NCI-H1092 treated with DMSO at 0.1 percent for 48 hours (cell line): ENCODE results near the gene NPAS1.

Experiments used
- DNase-seq: peaks from one replicate; lab custom pipeline; 2025; lab: John Stamatoyannopoulos, UW

NPAS1 gene, protein sequence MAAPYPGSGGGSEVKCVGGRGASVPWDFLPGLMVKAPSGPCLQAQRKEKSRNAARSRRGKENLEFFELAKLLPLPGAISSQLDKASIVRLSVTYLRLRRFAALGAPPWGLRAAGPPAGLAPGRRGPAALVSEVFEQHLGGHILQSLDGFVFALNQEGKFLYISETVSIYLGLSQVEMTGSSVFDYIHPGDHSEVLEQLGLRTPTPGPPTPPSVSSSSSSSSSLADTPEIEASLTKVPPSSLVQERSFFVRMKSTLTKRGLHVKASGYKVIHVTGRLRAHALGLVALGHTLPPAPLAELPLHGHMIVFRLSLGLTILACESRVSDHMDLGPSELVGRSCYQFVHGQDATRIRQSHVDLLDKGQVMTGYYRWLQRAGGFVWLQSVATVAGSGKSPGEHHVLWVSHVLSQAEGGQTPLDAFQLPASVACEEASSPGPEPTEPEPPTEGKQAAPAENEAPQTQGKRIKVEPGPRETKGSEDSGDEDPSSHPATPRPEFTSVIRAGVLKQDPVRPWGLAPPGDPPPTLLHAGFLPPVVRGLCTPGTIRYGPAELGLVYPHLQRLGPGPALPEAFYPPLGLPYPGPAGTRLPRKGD

GRCh38 chr19:47019431-47020041, at the start of gene NPAS1:
NPAS1 (plus strand) TSS chr19:47019837; CDS start chr19:47021048, 1,211 bp downstream.
- DNase-seq: no peak

DNA sequence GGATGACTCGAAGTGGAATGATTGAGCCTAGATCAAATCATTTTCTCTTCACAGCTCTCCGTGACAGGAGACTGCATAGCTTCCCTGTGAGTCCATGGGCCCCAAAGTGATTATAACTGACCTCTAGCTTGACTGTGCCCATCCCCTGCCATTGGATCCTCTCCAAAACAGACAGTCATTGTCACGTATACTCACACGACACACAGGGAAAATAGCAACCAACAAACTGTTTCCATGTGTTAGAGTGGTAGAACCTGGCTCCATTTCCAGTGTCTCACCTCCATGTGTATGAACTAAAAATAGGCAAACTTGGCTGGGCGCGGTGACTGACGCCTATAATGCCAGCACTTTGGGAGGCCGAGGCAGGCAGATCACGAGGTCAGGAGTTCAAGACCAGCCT, 48.8 kb upstream of the NPAS1 start:
- DNase-seq: no peak

DNA sequence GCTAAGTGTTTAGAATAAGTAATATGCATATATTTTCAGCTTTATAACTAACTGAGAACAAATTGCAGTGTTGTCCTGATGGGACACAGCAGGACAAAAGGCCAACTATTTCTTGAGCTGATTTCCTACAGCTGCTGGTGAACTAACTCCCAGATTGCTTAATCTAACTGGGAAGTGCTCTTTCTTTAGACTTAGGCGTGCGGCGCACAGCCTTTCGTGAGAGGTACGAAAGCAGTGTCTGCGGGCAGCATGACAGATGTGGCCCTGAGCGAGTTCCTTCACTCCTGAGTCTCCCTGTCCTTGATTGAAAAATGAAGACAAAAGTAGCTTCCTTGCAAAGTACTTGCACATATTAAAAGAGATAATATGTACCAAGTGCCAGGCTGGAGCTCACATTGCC, 47.3 kb upstream of the NPAS1 start:
- no peak for DNase-seq

DNA sequence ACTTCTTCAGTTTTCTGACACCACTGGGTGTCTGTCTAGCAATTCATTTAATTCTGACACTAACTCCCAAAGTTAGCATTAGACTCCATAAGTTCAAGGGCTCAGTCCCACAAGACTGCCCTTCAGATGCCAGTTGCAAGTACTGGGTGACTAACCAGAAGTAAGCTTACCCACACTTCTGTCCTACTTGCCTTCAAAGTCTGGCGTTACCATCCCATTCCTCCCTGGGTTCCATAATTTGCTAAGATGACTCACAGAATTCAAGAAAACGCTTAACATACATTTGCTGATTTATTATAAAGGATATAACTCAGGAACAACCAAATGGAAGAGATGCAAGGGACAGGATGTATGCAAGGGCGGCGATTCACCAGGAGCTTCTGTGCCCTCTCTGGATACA, 45.5 kb upstream of the NPAS1 start:
- DNase-seq: no peak

- DNase-seq: no peak
Measured at GRCh38 chr19:46975011-46975924, 44.4 kb upstream of the NPAS1 start.

DNA sequence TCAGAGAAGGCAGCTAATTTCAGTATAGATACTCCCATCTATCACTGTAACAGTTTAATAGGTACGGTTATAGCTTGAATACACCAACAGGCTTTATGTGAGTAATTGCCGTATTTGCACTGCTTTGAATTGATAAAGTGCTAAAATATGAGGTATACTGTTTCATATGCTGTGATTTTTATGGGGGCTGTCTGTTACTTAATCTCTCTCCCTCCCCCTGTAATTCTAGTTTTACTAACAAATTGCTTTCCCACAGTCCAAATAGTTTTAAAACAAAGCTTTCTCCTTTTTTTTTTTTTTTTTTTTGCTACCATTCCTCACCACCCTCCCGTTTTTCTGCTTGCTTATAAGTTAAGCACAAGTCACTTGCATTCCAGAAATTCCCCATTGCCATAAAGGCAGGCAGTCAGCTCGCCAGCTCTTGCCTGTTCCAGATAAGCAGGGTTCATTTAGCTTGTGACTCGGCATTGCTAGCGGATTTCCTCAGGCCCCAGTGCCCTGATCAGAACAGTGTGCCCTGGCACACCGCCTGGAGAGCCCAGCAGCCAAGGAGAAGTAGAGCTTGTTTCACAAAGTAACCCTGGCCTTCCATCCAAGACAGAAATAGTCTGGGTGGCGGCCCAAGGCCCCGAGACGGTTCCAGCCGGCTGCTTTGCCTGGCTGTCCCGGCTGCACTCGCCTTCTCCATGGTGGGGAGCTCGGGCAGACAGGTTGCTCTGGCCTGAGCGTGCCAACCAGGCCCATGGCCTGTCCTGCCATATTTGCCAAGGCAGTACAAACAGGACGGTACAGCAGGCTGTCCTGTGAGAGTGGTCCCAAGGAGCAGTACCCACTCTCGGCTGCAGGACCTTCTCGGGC, 43.5 kb upstream of the NPAS1 start:
- no peak for DNase-seq

DNA sequence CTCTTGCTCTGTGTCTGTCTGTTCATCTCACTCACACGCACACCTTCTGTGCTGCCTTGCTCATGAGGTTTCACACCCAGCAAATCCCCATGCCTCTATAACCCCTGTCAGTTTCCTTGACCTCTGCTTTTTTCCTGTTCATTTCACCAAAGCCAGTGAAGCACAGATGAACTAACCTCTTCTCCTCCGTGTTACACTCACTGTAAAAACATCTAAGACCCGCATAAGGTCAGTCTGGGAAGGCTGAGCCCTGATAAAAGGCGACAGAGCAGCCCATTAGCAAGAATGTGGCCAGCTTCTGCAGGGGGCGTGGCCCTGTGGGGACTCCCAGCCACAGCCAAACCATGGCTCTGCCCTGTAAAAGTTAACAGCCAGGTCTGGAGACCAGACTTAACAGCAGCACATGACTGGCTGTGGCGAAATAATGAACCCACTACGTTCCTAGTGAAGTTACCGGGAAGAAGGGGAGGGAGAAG, 42.8 kb upstream of the NPAS1 start:
- no peak for DNase-seq

GRCh38 chr19:46977548-46977947, 42.1 kb upstream of the NPAS1 start:
- no peak for DNase-seq

DNA sequence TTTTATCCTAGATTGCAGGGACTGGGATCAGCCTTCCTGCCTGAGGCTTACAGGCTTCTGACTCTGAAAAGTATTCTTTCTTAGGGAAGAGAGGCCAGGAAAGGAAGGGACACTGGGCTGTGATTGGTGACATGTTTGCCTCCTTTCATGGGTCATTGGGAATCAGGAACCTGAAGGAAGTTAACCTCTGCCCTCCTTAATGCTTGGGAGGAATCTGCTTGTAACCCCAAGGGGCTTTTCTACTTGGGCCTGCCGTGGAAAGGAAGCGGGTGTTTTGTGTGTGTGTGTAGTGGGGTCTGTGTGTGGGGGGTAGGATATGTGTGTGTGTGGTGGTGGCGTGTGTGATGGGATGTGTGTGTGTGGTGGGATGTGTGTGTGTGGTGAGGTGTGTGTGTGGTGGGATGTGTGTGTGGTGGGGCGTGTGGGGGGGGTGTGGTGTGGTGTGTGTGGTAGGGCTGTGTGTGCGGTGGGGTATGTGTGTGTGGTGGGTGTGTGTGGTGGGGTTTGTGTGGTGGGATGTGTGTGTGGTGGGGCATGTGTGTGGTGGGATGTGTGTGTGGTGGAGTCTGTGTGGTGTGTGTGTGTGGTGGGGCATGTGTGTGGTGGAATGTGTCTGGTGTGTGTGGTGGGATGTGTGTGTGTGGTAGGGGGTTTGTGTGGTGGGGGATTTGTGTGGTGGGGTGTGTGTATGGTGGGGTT, 41.3 kb upstream of the NPAS1 start:
- DNase-seq: no peak

DNA sequence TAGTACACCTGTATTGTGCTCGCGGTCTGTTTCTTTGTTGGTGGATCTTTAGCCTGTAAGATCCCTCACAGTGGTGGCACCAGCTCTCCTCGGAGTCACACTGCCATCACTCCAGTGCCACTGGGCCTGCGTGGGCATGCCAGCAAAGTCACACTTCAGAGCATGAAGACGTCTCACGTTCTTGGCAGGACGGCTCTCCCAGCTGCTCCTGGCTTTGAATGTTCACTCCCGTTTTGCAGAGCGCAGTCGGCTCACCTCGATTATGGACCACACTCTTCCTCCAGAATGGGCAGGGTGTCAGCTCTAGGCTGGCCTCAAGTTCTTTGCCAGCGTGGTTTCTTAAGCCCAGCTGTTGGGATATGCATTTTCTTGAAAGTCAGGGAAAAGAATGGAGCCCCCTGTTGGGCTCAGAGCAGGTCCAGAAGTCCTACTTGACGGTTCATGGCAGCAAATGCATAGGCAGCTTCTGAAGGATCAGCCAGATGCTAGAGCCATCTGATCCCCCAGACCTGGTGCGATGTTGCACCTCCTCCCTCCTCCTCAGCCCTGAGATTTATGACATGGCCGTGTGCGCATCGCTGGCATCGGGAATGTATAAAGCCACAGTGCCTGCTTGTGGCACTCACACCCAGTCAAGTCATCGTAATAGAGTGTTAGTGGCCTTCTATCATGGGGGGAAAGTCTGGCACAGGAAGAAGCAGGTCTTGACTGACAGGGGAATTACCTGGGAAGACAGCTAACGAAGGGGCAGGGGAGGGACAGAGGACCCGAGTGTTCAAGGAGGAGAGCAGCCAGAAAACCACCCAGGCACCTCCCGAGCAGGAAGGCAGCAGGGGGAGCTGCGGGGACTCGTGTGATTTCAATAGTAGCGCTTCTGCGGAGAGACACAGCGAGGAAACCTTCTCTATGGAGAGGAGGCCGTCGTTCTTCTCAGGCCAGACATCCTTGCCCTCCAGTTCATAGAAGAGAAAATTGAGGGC, 40.2 kb upstream of the NPAS1 start:
- DNase-seq: no peak

DNA sequence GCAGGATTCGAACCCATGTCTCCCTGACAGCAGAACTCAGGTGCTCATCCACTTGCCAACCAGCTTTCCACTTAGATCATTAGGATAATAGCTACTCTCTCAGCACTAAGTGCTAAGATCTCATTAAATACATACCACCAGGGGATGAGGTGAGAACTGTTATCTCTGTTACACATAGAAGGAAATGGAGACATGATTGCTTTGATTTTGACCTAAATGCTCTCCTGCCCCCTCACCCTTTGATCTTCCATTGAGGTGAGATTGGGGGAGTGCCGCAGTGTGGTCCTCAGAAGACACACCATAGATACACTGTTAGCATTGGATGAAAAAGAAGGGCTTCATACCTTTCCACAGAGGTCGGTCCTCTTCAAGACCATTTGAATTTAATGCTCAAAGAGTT, 38.9 kb upstream of the NPAS1 start:
- DNase-seq: no peak

DNA sequence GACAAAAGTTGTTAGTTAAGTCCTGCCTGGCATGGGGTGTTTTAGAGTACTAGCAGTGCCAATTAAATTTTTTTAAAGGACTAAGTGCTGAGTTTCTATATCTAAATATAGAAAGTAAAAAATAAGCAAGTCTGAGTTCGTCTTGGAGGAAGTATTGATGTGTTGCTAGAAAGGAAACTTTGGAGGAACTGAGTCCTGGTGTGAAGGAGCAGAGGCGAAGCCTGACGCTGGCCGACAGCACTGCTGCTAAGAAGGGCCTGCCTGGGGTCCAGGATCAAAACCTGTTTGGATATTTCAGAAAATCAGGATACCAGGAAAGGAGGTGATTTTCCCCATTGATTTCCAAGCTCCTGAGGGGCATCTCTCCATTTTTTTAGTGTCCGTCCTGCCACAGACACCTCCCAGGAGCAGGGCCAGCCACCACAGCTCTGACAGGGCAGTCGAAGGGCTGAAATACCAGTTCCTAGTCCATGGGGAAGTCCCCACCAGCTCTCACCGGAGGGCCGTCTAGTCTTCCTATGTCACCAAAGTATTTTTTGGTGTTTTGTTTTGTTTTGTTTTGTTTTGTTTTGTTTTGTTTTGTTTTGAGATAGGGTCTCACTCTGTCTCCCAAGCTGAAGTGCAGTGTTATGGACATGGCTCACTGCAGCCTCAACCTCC, 38.2 kb upstream of the NPAS1 start:
- DNase-seq: no peak

- no peak for DNase-seq
Measured at GRCh38 chr19:46983097-46983496, 36.5 kb upstream of the NPAS1 start.

GRCh38 chr19:46984077-46985010, 35.3 kb upstream of the NPAS1 start:
- no peak for DNase-seq

GRCh38 chr19:46985542-46986415, 33.9 kb upstream of the NPAS1 start:
- no peak for DNase-seq

- DNase-seq: no peak
Measured at GRCh38 chr19:46988614-46989230, 30.9 kb upstream of the NPAS1 start.
